ENCODE data around the gene PLA2G2F. TPM values are rescaled to one million over a fixed set of nuclear protein-coding genes. Genes with fewer than 3 reads are reported as not detected.

The PLA2G2F gene
- total and polyA plus RNA-seq, 2 experiments from 2014 or later, result not detected

GRCh38 chr1:20142001-20142710 lies 3.0 kb downstream of the PLA2G2F start (continued):
- no peak for TF ChIP-seq ZNF462 (CRISPR knock-in tag; IDR thresholded peaks at IDR 0.05)

GRCh38 chr1:20143318-20143717 lies 4.2 kb downstream of the PLA2G2F start:
- Histone ChIP-seq H3K4me2 (no peak overlapping the region), H3K36me3 (ENCODE audit: insufficient read depth) (no peaks in the 10 kb centered on the region), H3K79me2 (replicated peaks; ENCODE audit: insufficient read depth) (no peaks in the 10 kb centered on the region), H4K20me1 (replicated peaks; ENCODE audit: insufficient read depth) (no peaks in the 10 kb centered on the region), H3F3A (replicated peaks; ENCODE audit: low read depth) (no peaks in the 10 kb centered on the region), H3K4me3 (no peak overlapping the region), H3K27me3 (ENCODE audit: insufficient read depth) (no peaks in the 10 kb centered on the region), H3K4me1 (ENCODE audit: insufficient read depth) (no peaks in the 10 kb centered on the region), H2AFZ (no peak overlapping the region), H3K27ac (ENCODE audit: low read depth) (no peak overlapping the region), H3K9me2 (ENCODE audit: insufficient read depth) (no peaks in the 10 kb centered on the region)
- peaks cover 5% of the 10 kb centered on the region; the same call in 2 of the 3 replicates for H3K9me3 Mint-ChIP-seq
- no peak for TF ChIP-seq ZNF114 (CRISPR knock-in tag; IDR thresholded peaks at IDR 0.05)
- H3K27ac Mint-ChIP-seq, result no peak overlapping the region
- peaks cover 3% of the 10 kb centered on the region for H3K27me3 Mint-ChIP-seq (ENCODE audit: insufficient read depth, low read depth, poor library complexity)
- DNase-seq (ENCODE audit: low spot score) (no peak), ATAC-seq (no peak)
- 0 out of 3 replicates have a peak, but pooled peaks cover 2% of the 10 kb centered on the region for H3K4me1 Mint-ChIP-seq
- H3K4me3 Mint-ChIP-seq, result no peak overlapping the region
- peaks cover 4% of the 10 kb centered on the region; the same call in 1 of the 3 replicates for H3K36me3 Mint-ChIP-seq (ENCODE audit: low read depth)
